Body of pancreas (tissue), 4 donors: ENCODE measurements around the gene PRODH2. TPM values are rescaled to one million over a fixed set of nuclear protein-coding genes. Genes with fewer than 3 reads are reported as not detected.

Source experiments
- ATAC-seq: fragments of 150-250 bp; one replicate; pipeline ENCODE4 v1.9.1; 2016
- DNase-seq, 4 donors: peaks; one replicate each; pipeline ENCODE4 v3.0.0-alpha.2; 2019
- H3K27ac ChIP-seq, 4 donors: fragments of 200-600 bp; sonication (generic); 1 replicate in 3 of 4; 2 replicates in 1 of 4; pipeline versions ENCODE4 v1.5.1 to v1.6.1; 2016 to 2019; ENCODE audit warnings: mild to moderate bottlenecking in 1 of 4, mixed read lengths in 1 of 4, moderate library complexity in 1 of 4
- H3K27me3 ChIP-seq, 2 donors: fragments of 200-600 bp; sonication (generic); one replicate each; pipeline ENCODE4 v1.6.0; 2016; ENCODE audit warnings: mild to moderate bottlenecking in 1 of 2
- H3K36me3 ChIP-seq, 2 donors: fragments of 200-600 bp; sonication (generic); replicated peaks in 1 of 2; 2 replicates each; pipeline ENCODE4 v1.5.1; 2016; ENCODE audit warnings: low read depth in 2 of 2; ENCODE audit not compliant: insufficient read depth in 1 of 2
- H3K4me1 ChIP-seq: fragments of 200-600 bp; sonication (generic); one replicate; pipeline ENCODE4 v1.6.0; 2016
- H3K4me3 ChIP-seq, 2 donors: fragments of 200-600 bp; sonication (generic); 1 replicate in 1 of 2; 2 replicates in 1 of 2; pipeline ENCODE4 v1.5.1; 2016 to 2019
- H3K9me3 ChIP-seq, 3 donors: fragments of 200-600 bp; sonication (generic); 1 replicate in 2 of 3; 2 replicates in 1 of 3; pipeline ENCODE4 v1.5.1; 2016
- POLR2A ChIP-seq, 3 donors: fragments of 450-650 bp; IDR thresholded peaks; one replicate each; pipeline ENCODE4 v1.6.1; 2016; ENCODE audit warnings: antibody characterized with exemption in 3 of 3, mild to moderate bottlenecking in 2 of 3
- WGBS, 2 donors: methylation state at CpG; one replicate each; pipeline ENCODE4 v1.1.5; 2017; 5-methylcytosine and 5-hydroxymethylcytosine counted together
- intact Hi-C: fragments of 100-400 bp; cut with DNase I; formaldehyde crosslinking; loops from one replicate; pipeline ENCODE4 v1.15.1; 2023
- total RNA-seq, 2 donors: library from RNA; depleted of rRNA; stranded (reverse); fragments of >200 nt; gene quantifications; one replicate each; pipeline ENCODE4 v1.1.0, GENCODE V29; 2016
- TF ChIP-seq, protein P1 (sequence below), 7 experiments: fragments of 450-650 bp in 4 of 7; fragments of 200-600 bp in 3 of 7; sonication (generic) in 3 of 7; IDR thresholded peaks; one replicate each; pipeline ENCODE4 v1.5.1; 2016 to 2019; ENCODE audit warnings: antibody characterized with exemption in 7 of 7

The PRODH2 gene
- total RNA-seq, 2 donors from 2014 or later, result 0.99 to 3.9 TPM

DNA sequence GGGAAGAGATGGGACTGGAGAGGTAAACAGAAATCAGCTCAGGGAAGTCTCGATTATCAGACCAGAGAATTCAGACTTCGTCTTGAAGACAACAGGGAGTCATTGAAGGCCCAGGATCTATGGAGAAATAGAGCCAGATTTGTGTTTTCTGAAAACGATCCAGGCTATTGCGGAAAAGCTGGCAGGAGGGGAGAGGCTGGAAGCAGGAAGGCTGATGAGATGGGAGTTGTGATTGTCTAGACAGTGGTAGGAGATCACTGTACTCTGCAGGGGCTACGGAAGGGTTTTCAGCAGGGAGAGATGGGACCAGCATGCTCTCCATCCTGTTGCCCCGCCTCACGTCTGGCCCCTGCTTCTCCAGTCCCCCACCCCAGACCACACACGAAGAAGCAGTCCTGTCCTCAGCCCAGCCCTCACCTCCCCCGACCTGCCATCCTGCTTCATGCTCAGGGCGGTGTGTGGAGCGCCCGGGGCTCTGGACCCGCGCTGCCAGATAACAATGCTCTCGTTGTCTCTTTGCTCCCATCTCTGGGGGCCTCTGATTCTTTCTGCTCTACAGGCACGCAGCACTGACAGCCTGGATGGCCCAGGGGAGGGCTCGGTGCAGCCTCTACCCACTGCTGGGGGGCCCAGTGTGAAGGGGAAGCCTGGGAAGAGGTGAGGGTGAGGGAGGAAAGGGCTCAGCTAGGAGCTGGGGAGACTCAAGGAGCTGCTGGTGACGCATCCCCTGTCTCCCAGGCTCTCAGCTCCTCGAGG, 35.4 kb downstream of the PRODH2 start:
- intact Hi-C loops, result no loop called here
- DNase-seq, result no peak
- no peak for TF ChIP-seq POLR2A (IDR thresholded peaks at IDR 0.05)
- TF ChIP-seq, protein P1, sequence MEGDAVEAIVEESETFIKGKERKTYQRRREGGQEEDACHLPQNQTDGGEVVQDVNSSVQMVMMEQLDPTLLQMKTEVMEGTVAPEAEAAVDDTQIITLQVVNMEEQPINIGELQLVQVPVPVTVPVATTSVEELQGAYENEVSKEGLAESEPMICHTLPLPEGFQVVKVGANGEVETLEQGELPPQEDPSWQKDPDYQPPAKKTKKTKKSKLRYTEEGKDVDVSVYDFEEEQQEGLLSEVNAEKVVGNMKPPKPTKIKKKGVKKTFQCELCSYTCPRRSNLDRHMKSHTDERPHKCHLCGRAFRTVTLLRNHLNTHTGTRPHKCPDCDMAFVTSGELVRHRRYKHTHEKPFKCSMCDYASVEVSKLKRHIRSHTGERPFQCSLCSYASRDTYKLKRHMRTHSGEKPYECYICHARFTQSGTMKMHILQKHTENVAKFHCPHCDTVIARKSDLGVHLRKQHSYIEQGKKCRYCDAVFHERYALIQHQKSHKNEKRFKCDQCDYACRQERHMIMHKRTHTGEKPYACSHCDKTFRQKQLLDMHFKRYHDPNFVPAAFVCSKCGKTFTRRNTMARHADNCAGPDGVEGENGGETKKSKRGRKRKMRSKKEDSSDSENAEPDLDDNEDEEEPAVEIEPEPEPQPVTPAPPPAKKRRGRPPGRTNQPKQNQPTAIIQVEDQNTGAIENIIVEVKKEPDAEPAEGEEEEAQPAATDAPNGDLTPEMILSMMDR (IDR thresholded peaks at IDR 0.05), result no peak
- no peaks in the 10 kb centered on the region for H3K27me3 ChIP-seq
- H3K4me3 ChIP-seq, result no peak overlapping the region
- no peaks in the 10 kb centered on the region for H3K9me3 ChIP-seq
- H3K36me3 ChIP-seq, result no peaks in the 10 kb centered on the region
- H3K27ac ChIP-seq, result no peak overlapping the region
- H3K4me1 ChIP-seq, result peaks cover 14% of the 10 kb centered on the region
- no peak for ATAC-seq
- 77 to 80% methylated on average over 17 to 19 of the region's 19 CpGs for WGBS, 2 donors

DNA sequence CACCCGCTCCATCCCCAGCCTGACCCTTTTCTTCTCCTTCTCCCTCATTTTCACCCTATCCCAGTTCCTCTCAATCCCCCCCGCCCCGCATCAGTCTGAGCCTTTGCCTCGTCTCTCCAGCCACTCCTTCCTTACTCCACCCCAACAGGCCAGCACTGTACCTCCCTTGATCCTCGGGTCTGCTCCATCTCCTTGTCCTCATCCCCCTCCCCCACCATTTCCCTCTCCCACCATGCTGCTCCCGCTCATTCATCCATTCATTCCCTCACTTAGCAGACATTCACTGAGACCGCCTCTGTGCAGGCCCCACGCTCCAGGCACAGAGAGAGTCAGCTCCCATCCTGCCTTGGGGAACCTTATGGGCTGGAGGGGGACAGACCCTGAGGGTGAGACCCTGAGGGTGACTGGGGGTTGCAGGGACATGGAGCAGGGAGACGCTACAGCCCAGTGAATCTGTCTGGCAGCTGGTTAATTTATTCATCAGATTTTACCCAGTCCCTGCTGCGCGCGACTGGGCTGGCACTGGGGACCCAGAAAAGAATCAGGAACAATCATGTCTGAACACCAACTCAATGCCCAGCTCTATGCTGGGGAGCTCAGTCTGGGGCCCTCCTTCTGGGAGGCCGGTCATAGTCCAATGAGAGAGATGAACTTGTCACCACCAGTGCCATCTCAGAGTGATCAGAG, 36.4 kb downstream of the PRODH2 start:
- Histone ChIP-seq H3K27ac (no peak overlapping the region), H3K9me3 (no peaks in the 10 kb centered on the region), H3K4me3 (no peak overlapping the region), H3K27me3 (no peaks in the 10 kb centered on the region), H3K4me1 (peaks cover 14% of the 10 kb centered on the region), H3K36me3 (no peaks in the 10 kb centered on the region)
- intact Hi-C loops, result no loop called here
- TF ChIP-seq, protein P1 (IDR thresholded peaks at IDR 0.05), result no peak
- no peak for TF ChIP-seq POLR2A (IDR thresholded peaks at IDR 0.05)
- ATAC-seq (no peak), DNase-seq (no peak)
- WGBS, 2 donors, result 72 to 78% methylated on average over 12 to 13 of the region's 13 CpGs

DNA sequence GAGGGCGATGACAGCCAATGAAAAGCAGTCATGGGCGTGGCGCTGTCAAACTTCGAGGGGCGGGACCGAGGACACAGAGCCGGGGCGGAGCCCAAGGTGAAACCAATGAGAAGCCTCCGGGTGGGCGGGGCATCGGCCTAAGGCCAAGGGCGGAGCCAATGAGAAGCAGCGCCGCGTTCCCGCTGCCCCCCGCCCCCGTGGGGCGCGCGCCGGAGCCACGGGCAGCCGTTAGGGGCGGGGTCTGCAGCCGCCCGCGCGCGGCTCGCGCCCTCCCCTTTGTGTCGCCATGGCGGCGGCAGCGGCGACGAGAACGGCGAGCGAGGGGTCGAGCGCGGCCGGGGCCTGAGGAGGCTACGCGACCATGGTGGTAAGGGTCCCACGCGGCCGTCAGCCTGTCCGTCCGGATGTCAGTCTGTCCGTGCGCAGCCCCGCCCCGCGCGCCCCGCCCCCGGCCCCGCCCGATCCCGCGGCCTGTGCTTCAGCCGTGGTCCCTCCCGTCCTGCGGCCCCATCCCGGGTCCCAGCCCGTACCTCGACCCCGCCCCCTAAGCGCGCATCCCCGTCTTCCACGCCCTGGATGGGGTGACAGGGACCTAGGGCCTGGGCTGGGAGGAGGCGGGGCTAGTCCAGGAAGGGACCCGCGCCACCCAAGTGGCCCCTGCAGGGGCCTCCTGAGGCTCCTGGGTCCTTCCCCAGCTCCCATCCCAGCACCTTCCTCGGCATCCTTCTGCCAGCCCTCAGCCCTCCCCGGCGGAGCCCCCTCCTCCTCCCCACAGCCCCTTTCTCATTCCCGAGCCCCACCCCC, 37.1 kb downstream of the PRODH2 start, which contains the start of gene ARHGAP33:
ARHGAP33 (plus strand) TSS at position 267 of the 804 bp plus-strand sequence; CDS start at position 362, 95 bp downstream.
- peak within 1 kb of the TSS in 1 of 4 donors; percentile 26 for H3K27ac ChIP-seq
- no peaks in the 10 kb centered on the region for H3K9me3 ChIP-seq
- peaks cover 14% of the 10 kb centered on the region for H3K4me1 ChIP-seq
- H3K4me3 ChIP-seq, result peak within 1 kb of the TSS; percentile 59 to 67
- H3K27me3 ChIP-seq, result no peaks in the 10 kb centered on the region
- no peaks in the 10 kb centered on the region for H3K36me3 ChIP-seq
- intact Hi-C loops, result no loop called here
- TF ChIP-seq POLR2A (IDR thresholded peaks at IDR 0.05), result no peak
- TF ChIP-seq, protein P1 (IDR thresholded peaks at IDR 0.05), result peak in 1 of 7 experiments; percentile 0
- WGBS, 2 donors, result 0 to 5% methylated on average over 14 to 58 of the region's 82 CpGs
- ATAC-seq (peak; percentile 98), DNase-seq (peak; percentile 99 to 100 (median 100))

DNA sequence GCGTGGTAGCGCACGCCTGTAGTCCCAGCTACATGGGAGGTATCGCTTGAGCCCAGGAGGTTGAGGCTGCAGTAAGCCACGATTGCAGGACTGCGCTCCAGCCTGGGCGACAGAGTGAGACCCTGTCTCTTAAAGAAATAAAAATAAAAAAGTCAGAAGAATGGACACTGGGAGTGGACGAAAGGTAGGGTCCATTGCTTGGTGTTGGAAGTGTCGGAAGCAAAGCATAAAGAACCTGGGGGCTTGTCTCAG, 37.7 kb downstream of the PRODH2 start:
- Histone ChIP-seq H3K4me1 (peaks cover 14% of the 10 kb centered on the region), H3K27me3 (no peaks in the 10 kb centered on the region), H3K36me3 (no peaks in the 10 kb centered on the region), H3K9me3 (no peaks in the 10 kb centered on the region), H3K27ac (no peak overlapping the region), H3K4me3 (no peak overlapping the region)
- TF ChIP-seq POLR2A (IDR thresholded peaks at IDR 0.05), result peak in 1 of 3 donors; percentile 18
- TF ChIP-seq, protein P1 (IDR thresholded peaks at IDR 0.05), result no peak
- intact Hi-C loops, result no loop called here
- peak; percentile 18 for ATAC-seq
- no peak for DNase-seq
- 24 to 31% methylated on average over 9 of the region's 9 CpGs for WGBS, 2 donors
